Esophagus squamous epithelium (tissue), 5 donors: ENCODE measurements around the gene INSM2. TPM values are rescaled to one million over a fixed set of nuclear protein-coding genes. Genes with fewer than 3 reads are reported as not detected.

Experiments
- DNase-seq: peaks from one replicate; lab custom pipeline; 2025; lab: John Stamatoyannopoulos, UW
- H3K27ac ChIP-seq, 4 donors: fragments of 200-600 bp; sonication (generic); one replicate each; pipeline ENCODE4 v1.5.1; 2016 to 2019; ENCODE audit warnings: mild to moderate bottlenecking in 1 of 4
- H3K27me3 ChIP-seq, 4 donors: fragments of 200-600 bp; sonication (generic); 1 replicate in 3 of 4; 2 replicates in 1 of 4; pipeline versions ENCODE4 v1.5.1 to v1.6.0; 2017 to 2021; ENCODE audit warnings: antibody characterized with exemption in 1 of 4
- H3K36me3 ChIP-seq, 3 donors: fragments of 200-600 bp; sonication (generic); one replicate each; pipeline ENCODE4 v1.5.1; 2016 to 2019
- H3K4me1 ChIP-seq, 3 donors: fragments of 200-600 bp; sonication (generic); one replicate each; pipeline ENCODE4 v1.5.1; 2017 to 2019
- H3K4me3 ChIP-seq, 4 donors: fragments of 200-600 bp; sonication (generic); 1 replicate in 3 of 4; 2 replicates in 1 of 4; pipeline ENCODE4 v1.5.1; 2016 to 2019; ENCODE audit warnings: mild to moderate bottlenecking in 2 of 4, moderate library complexity in 1 of 4
- H3K9me3 ChIP-seq, 3 donors: fragments of 200-600 bp; sonication (generic); one replicate each; pipeline ENCODE4 v1.5.1; 2016 to 2019
- CTCF ChIP-seq, 6 experiments: fragments of 450-650 bp in 4 of 6; fragments of 200-600 bp in 2 of 6; sonication (generic) in 2 of 6; IDR thresholded peaks; one replicate each; pipeline ENCODE4 v1.5.1; 2016 to 2019; ENCODE audit warnings: antibody characterized with exemption in 6 of 6, mild to moderate bottlenecking in 4 of 6, moderate library complexity in 4 of 6
- POLR2A ChIP-seq, 4 donors: fragments of 450-650 bp; IDR thresholded peaks; one replicate each; pipeline ENCODE4 v1.6.1; 2017; ENCODE audit warnings: antibody characterized with exemption in 4 of 4, mild to moderate bottlenecking in 4 of 4, moderate library complexity in 3 of 4
- WGBS, 2 donors: methylation state at CpG; one replicate each; pipeline ENCODE4 v1.1.5; 2018; 5-methylcytosine and 5-hydroxymethylcytosine counted together
- intact Hi-C: fragments of 100-400 bp; cut with DNase I; formaldehyde crosslinking; loops from one replicate; pipeline ENCODE4 v1.15.0; 2022
- total RNA-seq, 4 donors: library from RNA; depleted of rRNA; stranded (reverse); fragments of >200 nt; gene quantifications; one replicate each; pipeline ENCODE4 v1.1.0, GENCODE V29; 2016
- donor health status: DM: yes; HTN: yes; CAD: no.

The INSM2 gene
- total RNA-seq, 4 donors from 2014 or later: not detected

GRCh38 chr14:35519986-35520385 is 14.0 kb upstream of the INSM2 start:
- TF ChIP-seq CTCF (IDR thresholded peaks at IDR 0.05): no peak
- TF ChIP-seq POLR2A (IDR thresholded peaks at IDR 0.05): no peak
- Histone ChIP-seq H3K27ac (no peak overlapping the region), H3K36me3 (no peaks in the 10 kb centered on the region), H3K4me3 (no peak overlapping the region), H3K4me1 (no peaks in the 10 kb centered on the region), H3K27me3 (no peaks in the 10 kb centered on the region), H3K9me3 (no peaks in the 10 kb centered on the region)
- intact Hi-C loops: no loop called here
- WGBS, 2 donors: 63 to 66% methylated on average over 2 of the region's 2 CpGs
- no peak for DNase-seq

DNA sequence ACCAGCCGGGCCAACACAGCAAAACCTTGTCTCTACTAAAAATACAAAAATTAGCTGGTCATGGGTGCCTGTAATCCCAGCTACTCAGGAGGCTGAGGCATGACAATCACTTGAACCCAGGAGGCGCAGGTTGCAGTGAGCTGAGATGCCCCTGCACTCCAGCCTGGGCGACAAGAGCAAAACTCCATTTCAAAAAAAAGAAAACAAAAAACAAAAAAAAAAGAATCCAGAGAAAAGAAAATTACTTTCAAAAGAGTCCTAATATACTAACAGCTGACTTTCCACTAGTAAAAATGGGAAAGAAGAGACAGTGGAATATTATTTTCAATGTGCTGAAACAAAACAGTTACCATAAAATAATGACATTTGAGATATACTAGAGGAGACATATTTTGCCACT is 8.3 kb upstream of the INSM2 start:
- no peaks in the 10 kb centered on the region for H3K4me1 ChIP-seq
- H3K4me3 ChIP-seq: no peak overlapping the region
- H3K9me3 ChIP-seq: no peaks in the 10 kb centered on the region
- DNase-seq: no peak
- no peaks in the 10 kb centered on the region for H3K36me3 ChIP-seq
- TF ChIP-seq CTCF (IDR thresholded peaks at IDR 0.05) (no peak), POLR2A (IDR thresholded peaks at IDR 0.05) (no peak)
- H3K27me3 ChIP-seq: peaks cover 0 to 24% (median 0%) of the 10 kb centered on the region in 4 donors
- H3K27ac ChIP-seq: no peak overlapping the region
- intact Hi-C loops: no loop called here
- 90 to 92% methylated on average over 3 of the region's 3 CpGs for WGBS, 2 donors

DNA sequence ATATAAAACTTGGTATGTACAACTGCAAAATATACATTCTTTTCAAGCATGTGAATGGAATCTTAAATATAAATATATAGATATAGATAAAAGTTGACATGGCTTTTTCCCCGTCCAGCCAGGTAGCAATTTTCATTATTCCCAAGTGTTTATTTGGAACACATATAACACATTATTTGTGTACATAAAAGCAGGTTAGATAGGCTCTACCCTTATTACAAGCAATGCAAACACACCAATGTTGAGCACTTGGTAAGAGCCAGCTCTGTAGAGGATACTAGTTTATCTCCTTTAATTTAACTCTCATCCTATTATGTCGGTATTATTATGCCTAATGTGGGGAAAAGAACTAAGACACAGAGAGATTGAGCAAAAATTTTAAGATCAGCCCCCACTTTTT is 7.0 kb upstream of the INSM2 start:
- intact Hi-C loops: no loop called here
- WGBS, 2 donors: 83 to 84% methylated on average over 2 of the region's 2 CpGs
- Histone ChIP-seq H3K4me3 (no peak overlapping the region), H3K9me3 (no peaks in the 10 kb centered on the region), H3K36me3 (no peaks in the 10 kb centered on the region), H3K27me3 (peaks cover 0 to 36% (median 5%) of the 10 kb centered on the region in 4 donors), H3K4me1 (no peaks in the 10 kb centered on the region), H3K27ac (no peak overlapping the region)
- TF ChIP-seq CTCF (IDR thresholded peaks at IDR 0.05) (no peak), POLR2A (IDR thresholded peaks at IDR 0.05) (no peak)
- DNase-seq: no peak

DNA sequence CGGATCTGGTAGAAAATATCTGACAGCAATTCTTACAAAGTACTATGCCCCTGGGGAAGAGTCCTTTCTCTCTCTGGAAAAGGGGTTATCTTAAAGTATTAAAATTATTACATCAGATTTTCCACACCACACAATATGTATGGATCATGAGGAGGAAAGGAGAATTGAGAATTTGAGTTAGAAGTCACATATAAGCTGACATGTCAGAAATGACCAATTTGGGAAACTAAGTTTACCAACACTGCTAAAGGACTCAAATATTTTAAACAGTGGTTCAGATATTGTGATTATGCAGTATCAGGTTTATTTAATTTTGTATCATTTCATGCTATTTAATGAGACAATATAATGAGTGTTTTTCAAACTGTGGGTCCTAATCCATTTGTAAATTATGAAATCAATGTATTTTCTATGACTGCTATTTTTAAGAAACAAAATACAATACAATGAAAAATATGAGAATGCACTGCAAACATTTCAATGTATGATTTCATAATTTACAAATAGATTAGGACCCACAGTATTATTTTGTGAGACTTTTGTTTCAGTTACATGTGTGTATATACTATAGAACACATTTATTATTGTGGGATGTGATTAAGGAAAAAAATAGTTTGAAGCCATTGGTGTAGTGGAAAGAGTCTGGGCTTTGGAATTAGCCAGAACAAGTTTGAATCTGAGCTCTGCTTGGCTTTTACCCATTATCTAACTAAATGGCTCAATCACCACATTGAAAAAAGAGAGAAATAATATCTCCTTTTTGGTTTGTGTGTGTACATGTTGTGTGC is 1.8 kb upstream of the INSM2 start:
- no peak for DNase-seq
- peaks cover 26 to 33% (median 27%) of the 10 kb centered on the region in 3 donors for H3K4me1 ChIP-seq
- peaks cover 4 to 84% (median 28%) of the 10 kb centered on the region in 4 donors for H3K27me3 ChIP-seq
- WGBS, 2 donors: 91 to 100% methylated on average over 1 of the region's 1 CpG
- no peaks in the 10 kb centered on the region for H3K36me3 ChIP-seq
- H3K27ac ChIP-seq: no peak overlapping the region
- H3K9me3 ChIP-seq: no peaks in the 10 kb centered on the region
- intact Hi-C loops: no loop called here
- no peak for TF ChIP-seq CTCF (IDR thresholded peaks at IDR 0.05)
- no peak for TF ChIP-seq POLR2A (IDR thresholded peaks at IDR 0.05)
- H3K4me3 ChIP-seq: no peak overlapping the region

GRCh38 chr14:35532783-35533356 is 1.1 kb upstream of the INSM2 start:
- Histone ChIP-seq H3K36me3 (peaks cover 0 to 6% (median 0%) of the 10 kb centered on the region in 3 donors), H3K4me3 (peak overlapping the region; percentile 41 to 77 (median 56)), H3K27ac (no peak overlapping the region), H3K9me3 (no peaks in the 10 kb centered on the region), H3K27me3 (peaks cover 4 to 84% (median 28%) of the 10 kb centered on the region in 4 donors), H3K4me1 (peaks cover 26 to 33% (median 27%) of the 10 kb centered on the region in 3 donors)
- DNase-seq: no peak
- intact Hi-C loops: no loop called here
- TF ChIP-seq CTCF (IDR thresholded peaks at IDR 0.05) (no peak), POLR2A (IDR thresholded peaks at IDR 0.05) (no peak)
- 10 to 13% methylated on average over 6 of the region's 6 CpGs for whole genome bisulfite sequencing, 2 donors
